ENCODE results near the gene ABHD17C.

- TF ChIP-seq POLR2A (IDR thresholded peaks at IDR 0.05) (no peak), CTCF (IDR thresholded peaks at IDR 0.05) (no peak), POLR2AphosphoS5 (IDR thresholded peaks at IDR 0.05; ENCODE audit: insufficient read depth in 1 of 2, low read depth in 1 of 2) (no peak)
Measured at GRCh38 chr15:80727596-80727995, 32.5 kb downstream of the ABHD17C start.

Data from vagina (tissue), 2 donors.